Measurements from ENCODE around the gene AKAP13.

AKAP13 gene

GRCh38 chr15:85609492-85609891 is 229.1 kb downstream of the AKAP13 start:
- TF ChIP-seq EZH2phosphoT487 (IDR thresholded peaks at IDR 0.05; ENCODE audit: low read depth) (no peak), CTCF (IDR thresholded peaks at IDR 0.05; ENCODE audit: low read depth, low read length) (no peak)
- no peak overlapping the region for H3K27ac ChIP-seq (ENCODE audit: low read length)
- peaks cover 7% of the 10 kb centered on the region for H3K36me3 ChIP-seq (replicated peaks; ENCODE audit: low read depth, low read length)

GRCh38 chr15:85611361-85611760 is 231.0 kb downstream of the AKAP13 start:
- H3K36me3 ChIP-seq (replicated peaks; ENCODE audit: low read depth, low read length) = peaks cover 7% of the 10 kb centered on the region
- H3K9ac ChIP-seq (ENCODE audit: low read length) = no peak overlapping the region
- 0 out of 2 replicates have a peak, but pooled peaks cover 10% of the 10 kb centered on the region for H3K79me2 ChIP-seq (ENCODE audit: low read length)
- H3K4me1 ChIP-seq (ENCODE audit: low read length) = peaks cover 18% of the 10 kb centered on the region; the same call in 1 of the 2 replicates
- H3K27me3 ChIP-seq (ENCODE audit: low read depth, low read length) = no peaks in the 10 kb centered on the region
- H4K20me1 ChIP-seq (ENCODE audit: insufficient read depth, low read length) = peaks cover 66% of the 10 kb centered on the region; the same call in 1 of the 2 replicates
- H3K9me3 ChIP-seq (ENCODE audit: insufficient read depth, low read length) = no peaks in the 10 kb centered on the region
- H3K27ac ChIP-seq (ENCODE audit: low read length) = no peak overlapping the region
- no peak overlapping the region for H2AFZ ChIP-seq (ENCODE audit: low read depth, low read length)
- H3K4me2 ChIP-seq (ENCODE audit: low read length) = peak overlapping the region; percentile 14; the same call in 1 of the 2 replicates
- TF ChIP-seq EZH2phosphoT487 (IDR thresholded peaks at IDR 0.05; ENCODE audit: low read depth) (no peak), CTCF (IDR thresholded peaks at IDR 0.05; ENCODE audit: low read depth, low read length) (no peak)
- H3K4me3 ChIP-seq (ENCODE audit: low read length) = no peak overlapping the region

More at GRCh38 chr15:85609492-85609891, 229.1 kb downstream of the AKAP13 start:
- peaks cover 13% of the 10 kb centered on the region; the same call in 1 of the 2 replicates for H3K4me1 ChIP-seq (ENCODE audit: low read length)
- no peak overlapping the region for H3K4me2 ChIP-seq (ENCODE audit: low read length)
- H3K9ac ChIP-seq (ENCODE audit: low read length) = no peak overlapping the region
- H2AFZ ChIP-seq (ENCODE audit: low read depth, low read length) = no peak overlapping the region
- H3K27me3 ChIP-seq (ENCODE audit: low read depth, low read length) = no peaks in the 10 kb centered on the region
- H4K20me1 ChIP-seq (ENCODE audit: insufficient read depth, low read length) = peaks cover 50% of the 10 kb centered on the region; the same call in 1 of the 2 replicates
- 0 out of 2 replicates have a peak, but pooled peaks cover 10% of the 10 kb centered on the region for H3K79me2 ChIP-seq (ENCODE audit: low read length)
- no peak overlapping the region for H3K4me3 ChIP-seq (ENCODE audit: low read length)
- no peaks in the 10 kb centered on the region for H3K9me3 ChIP-seq (ENCODE audit: insufficient read depth, low read length)

- no peak overlapping the region for H2AFZ ChIP-seq (ENCODE audit: low read depth, low read length)
- peaks cover 66% of the 10 kb centered on the region; the same call in 1 of the 2 replicates for H4K20me1 ChIP-seq (ENCODE audit: insufficient read depth, low read length)
- no peaks in the 10 kb centered on the region for H3K9me3 ChIP-seq (ENCODE audit: insufficient read depth, low read length)
- H3K27me3 ChIP-seq (ENCODE audit: low read depth, low read length) = no peaks in the 10 kb centered on the region
- peaks cover 18% of the 10 kb centered on the region; the same call in 1 of the 2 replicates for H3K4me1 ChIP-seq (ENCODE audit: low read length)
- peak overlapping the region; percentile 34 for H3K4me2 ChIP-seq (ENCODE audit: low read length)
- peaks cover 3% of the 10 kb centered on the region for H3K36me3 ChIP-seq (replicated peaks; ENCODE audit: low read depth, low read length)
- H3K79me2 ChIP-seq (ENCODE audit: low read length) = 0 out of 2 replicates have a peak, but pooled peaks cover 10% of the 10 kb centered on the region
- no peak overlapping the region for H3K4me3 ChIP-seq (ENCODE audit: low read length)
- no peak overlapping the region for H3K9ac ChIP-seq (ENCODE audit: low read length)
- no peak for TF ChIP-seq CTCF (IDR thresholded peaks at IDR 0.05; ENCODE audit: low read depth, low read length)
- no peak for TF ChIP-seq EZH2phosphoT487 (IDR thresholded peaks at IDR 0.05; ENCODE audit: low read depth)
- H3K27ac ChIP-seq (ENCODE audit: low read length) = no peak overlapping the region
These were observed 233.7 kb downstream of the AKAP13 start for GRCh38 chr15:85614059-85614458.

GRCh38 chr15:85615930-85616329 is 235.5 kb downstream of the AKAP13 start:
- Histone ChIP-seq H3K36me3 (replicated peaks; ENCODE audit: low read depth, low read length) (peaks cover 9% of the 10 kb centered on the region), H3K9ac (ENCODE audit: low read length) (no peak overlapping the region), H2AFZ (ENCODE audit: low read depth, low read length) (no peak overlapping the region), H4K20me1 (ENCODE audit: insufficient read depth, low read length) (peaks cover 67% of the 10 kb centered on the region; the same call in 1 of the 2 replicates), H3K79me2 (ENCODE audit: low read length) (peaks cover 18% of the 10 kb centered on the region), H3K4me2 (ENCODE audit: low read length) (no peak overlapping the region), H3K27me3 (ENCODE audit: low read depth, low read length) (no peaks in the 10 kb centered on the region), H3K27ac (ENCODE audit: low read length) (no peak overlapping the region), H3K9me3 (ENCODE audit: insufficient read depth, low read length) (no peaks in the 10 kb centered on the region), H3K4me1 (ENCODE audit: low read length) (peaks cover 16% of the 10 kb centered on the region; the same call in 1 of the 2 replicates), H3K4me3 (ENCODE audit: low read length) (no peak overlapping the region)
- TF ChIP-seq CTCF (IDR thresholded peaks at IDR 0.05; ENCODE audit: low read depth, low read length) = peak; percentile 89
- no peak for TF ChIP-seq EZH2phosphoT487 (IDR thresholded peaks at IDR 0.05; ENCODE audit: low read depth)

Measured in OCI-LY3 (cell line).